ENCODE measurements around the gene RARS1. TPM values are rescaled to one million over a fixed set of nuclear protein-coding genes. Genes with fewer than 3 reads are reported as not detected.

RARS1 gene
- total RNA-seq, 1 donor from 2014 or later = 56.6 TPM

- no peak for DNase-seq
- Histone ChIP-seq H3K27me3 (no peaks in the 10 kb centered on the region), H3K4me3 (no peak overlapping the region), H3K27ac (no peak overlapping the region), H3K4me1 (no peaks in the 10 kb centered on the region), H3K36me3 (peaks cover 76% of the 10 kb centered on the region), H3K9me3 (no peaks in the 10 kb centered on the region)
- no peak for ATAC-seq
- intact Hi-C loops (cut with DNase I) = no loop called here
- no peak for TF ChIP-seq CTCF (IDR thresholded peaks at IDR 0.05)
Observed at GRCh38 chr5:168563959-168564358, 77.7 kb downstream of the RARS1 start.

- DNase-seq = no peak
- no peak for TF ChIP-seq CTCF (IDR thresholded peaks at IDR 0.05)
- peaks cover 5% of the 10 kb centered on the region for H3K4me1 ChIP-seq
- H3K27me3 ChIP-seq = no peaks in the 10 kb centered on the region
- peaks cover 37% of the 10 kb centered on the region for H3K36me3 ChIP-seq
- ATAC-seq = no peak
- H3K9me3 ChIP-seq = no peaks in the 10 kb centered on the region
- no peak overlapping the region for H3K4me3 ChIP-seq
- H3K27ac ChIP-seq = no peak overlapping the region
- intact Hi-C loops (cut with DNase I) = no loop called here
Observed at GRCh38 chr5:168568738-168569137, 82.5 kb downstream of the RARS1 start.

Small RNA genes within 50 kb of the gene (microRNA-seq; reads per million reads assigned to microRNA genes)
- gene MIR103A1 (ENCODE audit: borderline microRNAs expressed) (not detected), gene MIR103B1 (ENCODE audit: borderline microRNAs expressed) (not detected)

Other genes with a start within 250 kb of the RARS1 start
- 94.2 TPM for gene WWC1, start 194.8 kb upstream of the RARS1 start, total RNA-seq
- gene FBLL1, start 42.8 kb downstream of the RARS1 start, total RNA-seq = not detected
- 64.3 TPM for gene PANK3, start 92.9 kb downstream of the RARS1 start, total RNA-seq

Data from upper lobe of right lung (tissue), 1 donor.